Tibial nerve (tissue), 4 donors: Measurements from ENCODE around the gene SOCS7.

Experiments
- CTCF ChIP-seq, 5 experiments: fragments of 200-600 bp in 3 of 5; fragments of 450-650 bp in 2 of 5; sonication (generic) in 3 of 5; IDR thresholded peaks; one replicate each; pipeline ENCODE4 v1.5.1; 2016 to 2019; ENCODE audit warnings: antibody characterized with exemption in 5 of 5, mild to moderate bottlenecking in 3 of 5, moderate library complexity in 2 of 5
- EP300 ChIP-seq, 2 donors: sonication (generic); formaldehyde crosslinking; IDR thresholded peaks; one replicate each; pipeline ENCODE4 v1.6.1; 2017; ENCODE audit warnings: antibody characterized with exemption in 2 of 2, mild to moderate bottlenecking in 1 of 2
- POLR2A ChIP-seq, 2 donors: fragments of 450-650 bp; IDR thresholded peaks; one replicate each; pipeline ENCODE4 v1.6.1; 2017; ENCODE audit warnings: antibody characterized with exemption in 2 of 2, mild to moderate bottlenecking in 2 of 2, moderate library complexity in 2 of 2

- TF ChIP-seq CTCF (IDR thresholded peaks at IDR 0.05) = no peak
- no peak for TF ChIP-seq EP300 (IDR thresholded peaks at IDR 0.05)
- TF ChIP-seq POLR2A (IDR thresholded peaks at IDR 0.05) = no peak
Measured at GRCh38 chr17:38421171-38421841, 69.7 kb downstream of the SOCS7 start.
